ENCODE data around the gene GARS1. TPM values are rescaled to one million over a fixed set of nuclear protein-coding genes. Genes with fewer than 3 reads are reported as not detected.

GARS1 gene
- total RNA-seq, 1 donor from 2014 or later: 517 TPM

GRCh38 chr7:30646154-30646553 lies 51.5 kb downstream of the GARS1 start:
- no peak overlapping the region for H3K9ac ChIP-seq (ENCODE audit: low read length)
- H3K4me2 ChIP-seq (ENCODE audit: low read length): no peak overlapping the region
- H3K36me3 Mint-ChIP-seq (ENCODE audit: low read depth, unreplicated experiment): peaks cover 34% of the 10 kb centered on the region
- no peak for DNase-seq (ENCODE audit: low read depth)
- H3K4me1 Mint-ChIP-seq (ENCODE audit: low read depth, unreplicated experiment): peaks cover 7% of the 10 kb centered on the region
- H3K9me3 ChIP-seq (ENCODE audit: insufficient read depth, low read depth, low read length): no peaks in the 10 kb centered on the region
- H3K4me3 ChIP-seq (ENCODE audit: insufficient read depth, low read depth, low read length): no peak overlapping the region
- TF ChIP-seq, protein P1, sequence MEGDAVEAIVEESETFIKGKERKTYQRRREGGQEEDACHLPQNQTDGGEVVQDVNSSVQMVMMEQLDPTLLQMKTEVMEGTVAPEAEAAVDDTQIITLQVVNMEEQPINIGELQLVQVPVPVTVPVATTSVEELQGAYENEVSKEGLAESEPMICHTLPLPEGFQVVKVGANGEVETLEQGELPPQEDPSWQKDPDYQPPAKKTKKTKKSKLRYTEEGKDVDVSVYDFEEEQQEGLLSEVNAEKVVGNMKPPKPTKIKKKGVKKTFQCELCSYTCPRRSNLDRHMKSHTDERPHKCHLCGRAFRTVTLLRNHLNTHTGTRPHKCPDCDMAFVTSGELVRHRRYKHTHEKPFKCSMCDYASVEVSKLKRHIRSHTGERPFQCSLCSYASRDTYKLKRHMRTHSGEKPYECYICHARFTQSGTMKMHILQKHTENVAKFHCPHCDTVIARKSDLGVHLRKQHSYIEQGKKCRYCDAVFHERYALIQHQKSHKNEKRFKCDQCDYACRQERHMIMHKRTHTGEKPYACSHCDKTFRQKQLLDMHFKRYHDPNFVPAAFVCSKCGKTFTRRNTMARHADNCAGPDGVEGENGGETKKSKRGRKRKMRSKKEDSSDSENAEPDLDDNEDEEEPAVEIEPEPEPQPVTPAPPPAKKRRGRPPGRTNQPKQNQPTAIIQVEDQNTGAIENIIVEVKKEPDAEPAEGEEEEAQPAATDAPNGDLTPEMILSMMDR (IDR thresholded peaks at IDR 0.05; ENCODE audit: insufficient read depth, low read depth, low read length): no peak
- TF ChIP-seq EZH2 (IDR thresholded peaks at IDR 0.05; ENCODE audit: insufficient read depth, low read length): no peak
- H3K79me2 ChIP-seq (ENCODE audit: insufficient read depth, low read length): no peaks in the 10 kb centered on the region
- no peak overlapping the region for H3K27ac Mint-ChIP-seq (ENCODE audit: unreplicated experiment)
- no peak overlapping the region for H3K27ac ChIP-seq (ENCODE audit: low read depth, low read length)
- H3K4me1 ChIP-seq (ENCODE audit: insufficient read depth, low read length): no peaks in the 10 kb centered on the region
- H3K4me3 Mint-ChIP-seq (ENCODE audit: unreplicated experiment): no peak overlapping the region
- H3K27me3 Mint-ChIP-seq (ENCODE audit: low read depth, unreplicated experiment): no peaks in the 10 kb centered on the region
- H3K9me3 Mint-ChIP-seq (ENCODE audit: unreplicated experiment): no peaks in the 10 kb centered on the region
- H3K36me3 ChIP-seq (ENCODE audit: insufficient read depth, low read length): no peaks in the 10 kb centered on the region
- peaks cover 22% of the 10 kb centered on the region for H4K20me1 ChIP-seq (ENCODE audit: insufficient read depth, low read length)
- H2AFZ ChIP-seq (ENCODE audit: low read depth, low read length): no peak overlapping the region
- no peak for FAIRE-seq
- H3K27me3 ChIP-seq (ENCODE audit: insufficient read depth, low read length): no peaks in the 10 kb centered on the region

GRCh38 chr7:30647589-30648364 lies 53.1 kb downstream of the GARS1 start:
- H3K36me3 ChIP-seq (ENCODE audit: insufficient read depth, low read length): no peaks in the 10 kb centered on the region
- no peaks in the 10 kb centered on the region for H3K27me3 Mint-ChIP-seq (ENCODE audit: low read depth, unreplicated experiment)
- peaks cover 37% of the 10 kb centered on the region for H3K36me3 Mint-ChIP-seq (ENCODE audit: low read depth, unreplicated experiment)
- no peaks in the 10 kb centered on the region for H3K27me3 ChIP-seq (ENCODE audit: insufficient read depth, low read length)
- no peak overlapping the region for H3K9ac ChIP-seq (ENCODE audit: low read length)
- TF ChIP-seq EZH2 (IDR thresholded peaks at IDR 0.05; ENCODE audit: insufficient read depth, low read length): no peak
- TF ChIP-seq, protein P1 (IDR thresholded peaks at IDR 0.05; ENCODE audit: insufficient read depth, low read depth, low read length): no peak
- H2AFZ ChIP-seq (ENCODE audit: low read depth, low read length): no peak overlapping the region
- H4K20me1 ChIP-seq (ENCODE audit: insufficient read depth, low read length): peaks cover 21% of the 10 kb centered on the region
- H3K4me1 Mint-ChIP-seq (ENCODE audit: low read depth, unreplicated experiment): peaks cover 4% of the 10 kb centered on the region
- H3K4me1 ChIP-seq (ENCODE audit: insufficient read depth, low read length): no peaks in the 10 kb centered on the region
- no peak overlapping the region for H3K4me3 Mint-ChIP-seq (ENCODE audit: unreplicated experiment)
- no peak overlapping the region for H3K27ac Mint-ChIP-seq (ENCODE audit: unreplicated experiment)
- H3K4me3 ChIP-seq (ENCODE audit: insufficient read depth, low read depth, low read length): no peak overlapping the region
- H3K9me3 ChIP-seq (ENCODE audit: insufficient read depth, low read depth, low read length): no peaks in the 10 kb centered on the region
- H3K4me2 ChIP-seq (ENCODE audit: low read length): no peak overlapping the region
- H3K79me2 ChIP-seq (ENCODE audit: insufficient read depth, low read length): no peaks in the 10 kb centered on the region
- H3K27ac ChIP-seq (ENCODE audit: low read depth, low read length): no peak overlapping the region
- no peaks in the 10 kb centered on the region for H3K9me3 Mint-ChIP-seq (ENCODE audit: unreplicated experiment)
- FAIRE-seq (no peak), DNase-seq (ENCODE audit: low read depth) (no peak)
